HCT116 (cell line): ENCODE results near the gene HOXB3. TPM values are rescaled to one million over a fixed set of nuclear protein-coding genes. Genes with fewer than 3 reads are reported as not detected.

ENCODE experiments used
- ATAC-seq: fragments of 200-7000 bp; cut with Tn5 transposase; 2 replicates; pipeline ENCODE4 v1.9.1; 2020; ENCODE audit warnings: mild to moderate bottlenecking, moderate library complexity
- BruUV-seq: library from RNA; stranded (reverse); fragments of 400-500 nt; replicated peaks from 2 replicates; lab custom pipeline; 2021; lab: Mats Ljungman, UMichigan
- CTCF ChIA-PET: fragments of 300-600 bp; sonication (Branson Sonifier 250); formaldehyde crosslinking; loops from one replicate; lab custom pipeline; 2021; ENCODE audit warnings: antibody characterized with exemption; lab: Charles Lee
- POLR2A ChIA-PET: fragments of 300-600, 350-600 bp; sonication (Branson Sonifier 250); formaldehyde crosslinking; loops from one replicate; lab custom pipeline; 2021; ENCODE audit warnings: antibody characterized with exemption; lab: Charles Lee
- RAD21 ChIA-PET, 2 experiments: fragments of 300-600 bp; sonication (Branson Sonifier 250); formaldehyde crosslinking; loops; one replicate each; lab custom pipeline; 2023; ENCODE audit warnings: low total read pairs in 2 of 2; ENCODE audit not compliant: uncharacterized antibody in 2 of 2, unreplicated experiment in 2 of 2, low non-redundant PET in 1 of 2; lab: Charles Lee
- DNase-seq: peaks from one replicate; pipeline ENCODE4 v3.0.0-alpha.2; 2010; ENCODE audit warnings: low read depth, low spot score
- H2AFZ ChIP-seq: fragments of 200-600 bp; shearing (Covaris generic), sonication (generic); 2 replicates; pipeline ENCODE4 v1.6.1; 2017; ENCODE audit warnings: low read depth, mixed run types, mixed read lengths, antibody characterized with exemption, low read length; ENCODE audit not compliant: poor library complexity, severe bottlenecking
- H3K27ac ChIP-seq: 2 replicates; pipeline ENCODE4 v1.5.1; 2012; ENCODE audit warnings: low read depth, low read length
- H3K27me3 ChIP-seq: fragments of 200-600 bp; sonication (generic); 2 replicates; pipeline ENCODE4 v1.6.1; 2016; ENCODE audit warnings: mixed run types, low read length, mixed read lengths; ENCODE audit not compliant: insufficient read depth
- H3K36me3 ChIP-seq, 2 experiments: fragments of 200-500 bp in 1 of 2; fragments of 200-600 bp in 1 of 2; sonication (Bioruptor generic) in 1 of 2; sonication (generic) in 1 of 2; 2 replicates each; pipeline versions ENCODE4 v1.5.1 to v1.6.1; 2014 to 2016; ENCODE audit warnings: low read length in 2 of 2, inconsistent platforms in 1 of 2, mixed read lengths in 1 of 2, mixed run types in 1 of 2; ENCODE audit not compliant: insufficient read depth in 2 of 2, control insufficient read depth in 1 of 2
- H3K4me1 ChIP-seq, 2 experiments: fragments of 200-600 bp in 1 of 2; sonication (generic) in 1 of 2; 2 replicates each; pipeline versions ENCODE4 v1.5.1 to v1.6.1; 2012 to 2017; ENCODE audit warnings: low read length in 2 of 2, inconsistent platforms in 1 of 2, mild to moderate bottlenecking in 1 of 2, mixed read lengths in 1 of 2, mixed run types in 1 of 2, moderate library complexity in 1 of 2; ENCODE audit not compliant: insufficient read depth in 2 of 2, control insufficient read depth in 1 of 2
- H3K4me2 ChIP-seq: fragments of 200-600 bp; sonication (generic); 2 replicates; pipeline ENCODE4 v1.6.1; 2017; ENCODE audit warnings: mixed run types, low read length, mixed read lengths
- H3K4me3 ChIP-seq, 2 experiments: fragments of 200-600 bp in 1 of 2; sonication (generic) in 1 of 2; replicated peaks in 1 of 2; 2 replicates each; pipeline ENCODE4 v1.5.1; 2011 to 2016; ENCODE audit warnings: low read length in 2 of 2, control low read depth in 1 of 2, low read depth in 1 of 2, mild to moderate bottlenecking in 1 of 2, mixed read lengths in 1 of 2, mixed run types in 1 of 2
- H3K79me2 ChIP-seq: fragments of 200-600 bp; sonication (generic); 2 replicates; pipeline ENCODE4 v1.6.1; 2017; ENCODE audit warnings: mild to moderate bottlenecking, mixed run types, low read length, moderate library complexity, mixed read lengths; ENCODE audit not compliant: insufficient read depth
- H3K9ac ChIP-seq: fragments of 200-600 bp; sonication (generic); 2 replicates; pipeline ENCODE4 v1.6.1; 2016; ENCODE audit warnings: low read length, mixed read lengths
- H3K9me2 ChIP-seq: fragments of 200-600 bp; sonication (generic), shearing (Covaris generic); 2 replicates; pipeline ENCODE4 v1.6.1; 2017; ENCODE audit warnings: mixed run types, mild to moderate bottlenecking, moderate library complexity; ENCODE audit not compliant: insufficient read depth
- H3K9me3 ChIP-seq, 2 experiments: fragments of 200-500 bp in 1 of 2; fragments of 200-600 bp in 1 of 2; sonication (Bioruptor generic) in 1 of 2; sonication (generic) in 1 of 2; 2 replicates each; pipeline ENCODE4 v1.6.1; 2014 to 2017; ENCODE audit warnings: low read length in 2 of 2, mixed read lengths in 2 of 2, inconsistent platforms in 1 of 2, low read depth in 1 of 2, mild to moderate bottlenecking in 1 of 2, mixed run types in 1 of 2, moderate library complexity in 1 of 2; ENCODE audit not compliant: control insufficient read depth in 1 of 2, insufficient read depth in 1 of 2
- H4K20me1 ChIP-seq: fragments of 200-600 bp; sonication (generic), shearing (Covaris generic); 2 replicates; pipeline ENCODE4 v1.6.1; 2017; ENCODE audit warnings: mixed run types, mild to moderate bottlenecking, moderate library complexity; ENCODE audit not compliant: insufficient read depth
- CBX3 ChIP-seq: IDR thresholded peaks from 2 replicates; pipeline ENCODE4 v1.6.1; 2012; ENCODE audit warnings: low read depth
- CTCF ChIP-seq, 3 experiments: fragments of 200-600 bp in 1 of 3; sonication (generic) in 1 of 3; IDR thresholded peaks in 2 of 3; conservative IDR thresholded peaks in 1 of 3; 2 replicates each; pipeline ENCODE4 v1.5.1; 2012 to 2017; ENCODE audit warnings: low read depth in 2 of 3, low read length in 2 of 3, antibody characterized with exemption in 1 of 3, borderline replicate concordance in 1 of 3, control low read depth in 1 of 3, mild to moderate bottlenecking in 1 of 3, mixed read lengths in 1 of 3, mixed run types in 1 of 3, moderate library complexity in 1 of 3; ENCODE audit not compliant: insufficient read depth in 1 of 3
- EGR1 ChIP-seq: IDR thresholded peaks from 2 replicates; pipeline ENCODE4 v1.6.1; 2012; ENCODE audit warnings: low read depth
- EZH2phosphoT487 ChIP-seq: fragments of 200-600 bp; IDR thresholded peaks from 2 replicates; pipeline ENCODE4 v1.6.1; 2018; ENCODE audit warnings: antibody characterized with exemption, borderline replicate concordance
- FOSL1 ChIP-seq: IDR thresholded peaks from 2 replicates; pipeline ENCODE4 v1.6.1; 2012; ENCODE audit warnings: low read depth
- MAX ChIP-seq: IDR thresholded peaks from 2 replicates; pipeline ENCODE4 v1.6.1; 2012
- POLR2A ChIP-seq: IDR thresholded peaks from 2 replicates; pipeline ENCODE4 v1.7.0; 2011; ENCODE audit warnings: borderline replicate concordance; ENCODE audit not compliant: insufficient read depth, insufficient read length; ENCODE audit errors: extremely low read depth
- POLR2AphosphoS5 ChIP-seq: IDR thresholded peaks from 2 replicates; pipeline ENCODE4 v1.6.1; 2011; ENCODE audit warnings: mild to moderate bottlenecking, low read depth, low read length, moderate library complexity
- SIN3A ChIP-seq: IDR thresholded peaks from 2 replicates; pipeline ENCODE4 v1.6.1; 2012; ENCODE audit warnings: low read depth
- TCF7L2 ChIP-seq: IDR thresholded peaks from 2 replicates; pipeline ENCODE4 v1.7.0; 2011; ENCODE audit warnings: borderline replicate concordance, inconsistent platforms; ENCODE audit not compliant: insufficient read depth, insufficient read length; ENCODE audit errors: extremely low read depth
- YY1 ChIP-seq: IDR thresholded peaks from 2 replicates; pipeline ENCODE4 v1.6.1; 2011; ENCODE audit warnings: low read length, low read depth, moderate library complexity, mild to moderate bottlenecking; ENCODE audit not compliant: insufficient replicate concordance; ENCODE audit errors: extremely low read depth
- ZFX ChIP-seq: fragments of 450-650 bp; IDR thresholded peaks from 2 replicates; pipeline ENCODE4 v1.6.1; 2017
- ZNF274 ChIP-seq: fragments of 200-500 bp; sonication (Bioruptor generic); IDR thresholded peaks from 2 replicates; pipeline ENCODE4 v1.6.1; 2014; ENCODE audit warnings: mild to moderate bottlenecking, low read depth, low read length, inconsistent platforms
- intact Hi-C: fragments of 100-400 bp; cut with micrococcal nuclease; formaldehyde crosslinking; loops from 2 replicates; pipeline ENCODE4 v1.10.0; 2022
- total RNA-seq: library from RNA; stranded (reverse); gene quantifications from one replicate; pipeline ENCODE4 v1.2.1, GENCODE V29; 2021; ENCODE audit not compliant: unreplicated experiment

HOXB3 gene
- total RNA-seq, 1 experiment from 2014 or later = 19.8 TPM

- H3K9me3 ChIP-seq = no peaks in the 10 kb centered on the region
- H3K27me3 ChIP-seq = peaks cover 25% of the 10 kb centered on the region; the same call in 1 of the 2 replicates
- H4K20me1 ChIP-seq = no peaks in the 10 kb centered on the region
- H3K9me2 ChIP-seq = no peaks in the 10 kb centered on the region
- CTCF ChIA-PET = interaction anchor here (1.7 kb wide), 1 partner anchor 9 kb away, joined by 4 read pairs; no protein-coding TSS in a partner anchor
- H3K79me2 ChIP-seq = no peaks in the 10 kb centered on the region
- TF ChIP-seq FOSL1 = no peak
- TF ChIP-seq CBX3 = no peak
- no TSS peak for BruUV-seq
- no peak overlapping the region for H3K9ac ChIP-seq
- no peak overlapping the region for H3K27ac ChIP-seq
- POLR2A ChIA-PET = interaction anchor here (1.2 kb wide), 1 partner anchor 10 kb away, joined by 3 read pairs; no protein-coding TSS in a partner anchor
- no peak overlapping the region for H3K4me2 ChIP-seq
- intact Hi-C loops = no loop called here
- RAD21 ChIA-PET = no interaction called here
- no peak for DNase-seq
- H3K4me1 ChIP-seq = no peaks in the 10 kb centered on the region
- H2AFZ ChIP-seq = no peak overlapping the region
- no peak overlapping the region for H3K4me3 ChIP-seq
- ATAC-seq = no peak
- H3K36me3 ChIP-seq = no peaks in the 10 kb centered on the region
These were observed 76.9 kb downstream of the HOXB3 start for GRCh38 chr17:48513097-48513496.

- ChIA-PET POLR2A (no interaction called here), RAD21 (no interaction called here), CTCF (no interaction called here)
- no peak for ATAC-seq
- TF ChIP-seq CTCF (IDR thresholded peaks at IDR 0.05 in 2 of 3, conservative IDR thresholded peaks at IDR 0.05 in 1 of 3; ENCODE audit: borderline replicate concordance in 1 of 3, insufficient read depth in 1 of 3, low read depth in 2 of 3, low read length in 2 of 3) (no peak), ZNF274 (no peak), YY1 (no peak), ZFX (no peak), SIN3A (no peak), EGR1 (no peak), EZH2phosphoT487 (no peak), POLR2A (no peak), MAX (no peak), POLR2AphosphoS5 (no peak), TCF7L2 (no peak)
- Histone ChIP-seq H3K36me3 (no peaks in the 10 kb centered on the region), H3K4me2 (no peak overlapping the region), H3K79me2 (no peaks in the 10 kb centered on the region), H3K27me3 (peaks cover 14% of the 10 kb centered on the region; the same call in 1 of the 2 replicates), H3K9ac (no peak overlapping the region), H3K9me2 (no peaks in the 10 kb centered on the region), H2AFZ (no peak overlapping the region), H3K4me3 (no peak overlapping the region), H3K9me3 (no peaks in the 10 kb centered on the region), H3K27ac (no peak overlapping the region), H3K4me1 (peaks cover 3 to 8% of the 10 kb centered on the region in 2 experiments; a peak in 3 of 4 replicates), H4K20me1 (no peaks in the 10 kb centered on the region)
- BruUV-seq = no TSS peak
- intact Hi-C loops = no loop called here
- DNase-seq = no peak
These were observed 79.1 kb downstream of the HOXB3 start for GRCh38 chr17:48510761-48511604.
